ENCODE measurements around the gene TMCO2.

Gene TMCO2

DNA sequence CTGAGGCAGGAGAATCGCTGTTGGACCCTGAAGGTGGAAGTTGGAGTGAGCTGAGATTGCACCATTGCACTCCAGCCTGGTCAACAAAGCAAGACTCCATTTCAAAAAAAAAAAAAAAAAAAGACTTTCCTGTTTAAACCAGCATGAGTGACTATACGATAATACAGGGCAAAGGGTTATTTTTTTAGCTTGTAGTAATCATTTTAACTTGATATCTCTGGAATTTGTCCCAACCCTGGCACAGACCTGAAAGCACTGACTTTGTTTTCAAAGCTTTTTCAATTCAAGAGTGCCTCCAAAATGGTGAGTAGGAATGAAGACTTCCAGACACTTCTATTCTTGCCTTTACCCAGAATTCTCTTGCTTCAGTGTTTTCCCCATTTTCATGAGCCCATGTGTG, 4.4 kb upstream of the TMCO2 start:
- Histone ChIP-seq H3K79me2 (ENCODE audit: insufficient read depth, low read length) (no peaks in the 10 kb centered on the region), H4K20me1 (ENCODE audit: low read depth, low read length) (no peaks in the 10 kb centered on the region), H3K9me2 (replicated peaks; ENCODE audit: insufficient read depth, low read length) (no peaks in the 10 kb centered on the region), H2AFZ (ENCODE audit: low read depth, low read length, severe bottlenecking) (no peak overlapping the region), H3K9ac (ENCODE audit: low read length) (no peak overlapping the region), H3F3A (ENCODE audit: insufficient read depth) (peaks cover 27% of the 10 kb centered on the region; the same call in 1 of the 2 replicates), H3K9me3 (ENCODE audit: insufficient read depth, low read length) (no peaks in the 10 kb centered on the region), H3K36me3 (ENCODE audit: low read length) (no peaks in the 10 kb centered on the region), H3K4me3 (ENCODE audit: insufficient read depth, low read length, poor library complexity, severe bottlenecking) (no peak overlapping the region), H3K4me2 (ENCODE audit: low read depth, low read length, poor library complexity, severe bottlenecking) (no peak overlapping the region), H3K27ac (ENCODE audit: low read depth, low read length) (no peak overlapping the region), H3K27me3 (ENCODE audit: low read length) (no peaks in the 10 kb centered on the region)
- TF ChIP-seq EZH2phosphoT487 (conservative IDR thresholded peaks at IDR 0.05; ENCODE audit: low read length) = no peak
- no peak for TF ChIP-seq CTCF (IDR thresholded peaks at IDR 0.05; ENCODE audit: insufficient read depth, low read length, poor library complexity, severe bottlenecking)

DNA sequence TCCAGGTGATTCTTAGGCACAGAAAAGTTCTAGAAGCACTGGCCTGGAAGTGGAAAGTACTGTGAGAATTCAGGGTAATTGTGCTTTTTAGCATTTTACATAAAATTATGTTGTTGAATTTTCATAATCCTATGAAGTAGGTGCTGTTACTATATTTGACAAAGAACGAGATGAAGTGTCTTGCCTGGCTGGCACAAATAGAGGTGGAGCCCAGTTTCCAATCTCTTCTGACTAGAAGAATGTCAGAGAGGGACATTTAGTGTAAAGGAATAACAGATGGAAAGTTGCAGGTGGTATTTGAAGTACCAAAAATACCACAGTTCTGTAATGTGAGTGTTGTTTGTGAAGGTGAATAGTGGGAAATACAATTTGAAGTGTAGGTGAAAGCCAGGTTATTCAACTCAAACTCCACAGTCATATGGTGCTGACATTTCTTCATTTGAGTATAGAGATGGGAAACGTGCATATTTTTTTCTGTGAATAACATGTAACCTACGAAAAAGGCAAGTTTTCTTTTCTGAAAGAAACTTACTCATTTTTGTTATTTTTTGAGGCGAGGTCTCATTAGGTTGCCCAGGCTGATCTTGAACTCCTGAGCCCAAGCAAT, 3.5 kb upstream of the TMCO2 start:
- H3K27ac ChIP-seq (ENCODE audit: low read depth, low read length) = no peak overlapping the region
- no peak overlapping the region for H3K4me3 ChIP-seq (ENCODE audit: insufficient read depth, low read length, poor library complexity, severe bottlenecking)
- no peaks in the 10 kb centered on the region for H3K79me2 ChIP-seq (ENCODE audit: insufficient read depth, low read length)
- no peaks in the 10 kb centered on the region for H3K27me3 ChIP-seq (ENCODE audit: low read length)
- no peak for TF ChIP-seq EZH2phosphoT487 (conservative IDR thresholded peaks at IDR 0.05; ENCODE audit: low read length)
- TF ChIP-seq CTCF (IDR thresholded peaks at IDR 0.05; ENCODE audit: insufficient read depth, low read length, poor library complexity, severe bottlenecking) = no peak
- H3K36me3 ChIP-seq (ENCODE audit: low read length) = no peaks in the 10 kb centered on the region
- no peaks in the 10 kb centered on the region for H3K9me2 ChIP-seq (replicated peaks; ENCODE audit: insufficient read depth, low read length)
- H2AFZ ChIP-seq (ENCODE audit: low read depth, low read length, severe bottlenecking) = no peak overlapping the region
- no peaks in the 10 kb centered on the region for H3K9me3 ChIP-seq (ENCODE audit: insufficient read depth, low read length)
- peaks cover 27% of the 10 kb centered on the region; the same call in 1 of the 2 replicates for H3F3A ChIP-seq (ENCODE audit: insufficient read depth)
- H4K20me1 ChIP-seq (ENCODE audit: low read depth, low read length) = no peaks in the 10 kb centered on the region
- no peak overlapping the region for H3K9ac ChIP-seq (ENCODE audit: low read length)
- no peak overlapping the region for H3K4me2 ChIP-seq (ENCODE audit: low read depth, low read length, poor library complexity, severe bottlenecking)

- H3K27me3 ChIP-seq (ENCODE audit: low read length) = no peaks in the 10 kb centered on the region
- no peaks in the 10 kb centered on the region for H4K20me1 ChIP-seq (ENCODE audit: low read depth, low read length)
- no peak overlapping the region for H3K4me3 ChIP-seq (ENCODE audit: insufficient read depth, low read length, poor library complexity, severe bottlenecking)
- no peaks in the 10 kb centered on the region for H3K9me3 ChIP-seq (ENCODE audit: insufficient read depth, low read length)
- H3K79me2 ChIP-seq (ENCODE audit: insufficient read depth, low read length) = no peaks in the 10 kb centered on the region
- no peak overlapping the region for H2AFZ ChIP-seq (ENCODE audit: low read depth, low read length, severe bottlenecking)
- H3K27ac ChIP-seq (ENCODE audit: low read depth, low read length) = no peak overlapping the region
- no peaks in the 10 kb centered on the region for H3K9me2 ChIP-seq (replicated peaks; ENCODE audit: insufficient read depth, low read length)
- no peak overlapping the region for H3K4me2 ChIP-seq (ENCODE audit: low read depth, low read length, poor library complexity, severe bottlenecking)
- H3K36me3 ChIP-seq (ENCODE audit: low read length) = no peaks in the 10 kb centered on the region
- H3F3A ChIP-seq (ENCODE audit: insufficient read depth) = peaks cover 18% of the 10 kb centered on the region; the same call in 1 of the 2 replicates
- TF ChIP-seq CTCF (IDR thresholded peaks at IDR 0.05; ENCODE audit: insufficient read depth, low read length, poor library complexity, severe bottlenecking) = no peak
- TF ChIP-seq EZH2phosphoT487 (conservative IDR thresholded peaks at IDR 0.05; ENCODE audit: low read length) = no peak
- no peak overlapping the region for H3K9ac ChIP-seq (ENCODE audit: low read length)
These were observed 2.1 kb upstream of the TMCO2 start for GRCh38 chr1:40245686-40246085.
